ENCODE data around the gene CDC45. TPM values are rescaled to one million over a fixed set of nuclear protein-coding genes. Genes with fewer than 3 reads are reported as not detected.
"Not testable (repeated sequence)": the region's sequence is repeated elsewhere in the genome, so short reads cannot be mapped to it uniquely, and the experiment has no call there.

CDC45 gene
- total RNA-seq, 1 donor from 2014 or later = 2.2 TPM

DNA sequence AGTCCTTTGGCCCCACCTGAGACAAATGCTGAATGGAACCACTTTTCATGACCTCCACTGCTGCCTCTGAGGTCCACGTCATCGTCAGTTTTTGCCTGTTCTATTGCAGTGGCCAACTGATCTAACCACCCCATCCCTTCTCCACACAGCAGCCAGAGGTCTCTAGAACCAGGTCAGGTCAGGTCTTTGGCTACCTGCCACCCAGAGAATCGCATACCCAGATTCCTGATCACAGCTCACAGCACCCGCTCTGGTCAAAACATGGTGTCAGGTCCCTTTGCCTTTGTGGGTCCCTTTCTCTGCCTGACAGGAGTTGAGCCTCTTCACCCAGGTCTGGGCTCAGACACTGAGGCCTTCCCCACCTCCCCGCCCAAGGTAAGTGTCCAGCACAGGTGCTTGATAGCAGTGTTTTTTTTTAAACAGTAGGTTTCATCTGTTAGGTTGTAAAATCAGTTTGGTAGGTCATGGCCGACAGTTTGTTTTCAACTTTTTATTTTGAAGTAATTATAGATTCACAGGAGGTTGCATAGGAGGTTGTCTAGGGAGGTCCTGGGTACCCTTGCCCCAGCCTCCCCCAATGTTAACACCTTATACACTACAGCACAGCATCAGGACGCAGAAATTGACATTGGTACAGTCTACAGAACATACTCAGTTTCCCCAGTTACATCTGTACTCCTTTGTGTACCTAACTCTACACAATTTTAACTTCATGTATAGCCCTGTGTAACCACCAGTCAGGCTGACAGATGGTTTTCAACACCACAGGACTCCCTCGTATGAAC, 39.1 kb upstream of the CDC45 start:
- H3K4me3 Mint-ChIP-seq (ENCODE audit: unreplicated experiment) = no peak overlapping the region
- DNase-seq (ENCODE audit: low spot score) = no peak
- H3K27ac Mint-ChIP-seq (ENCODE audit: unreplicated experiment) = no peak overlapping the region
- H3K9me3 Mint-ChIP-seq (ENCODE audit: low read depth) = no peaks in the 10 kb centered on the region
- peaks cover 11% of the 10 kb centered on the region for H3K4me1 Mint-ChIP-seq (ENCODE audit: low read depth)
- peaks cover 4% of the 10 kb centered on the region for H3K36me3 Mint-ChIP-seq (ENCODE audit: low read depth)
- H3K27me3 Mint-ChIP-seq (ENCODE audit: low read depth) = no peaks in the 10 kb centered on the region
- TF ChIP-seq, protein P1, sequence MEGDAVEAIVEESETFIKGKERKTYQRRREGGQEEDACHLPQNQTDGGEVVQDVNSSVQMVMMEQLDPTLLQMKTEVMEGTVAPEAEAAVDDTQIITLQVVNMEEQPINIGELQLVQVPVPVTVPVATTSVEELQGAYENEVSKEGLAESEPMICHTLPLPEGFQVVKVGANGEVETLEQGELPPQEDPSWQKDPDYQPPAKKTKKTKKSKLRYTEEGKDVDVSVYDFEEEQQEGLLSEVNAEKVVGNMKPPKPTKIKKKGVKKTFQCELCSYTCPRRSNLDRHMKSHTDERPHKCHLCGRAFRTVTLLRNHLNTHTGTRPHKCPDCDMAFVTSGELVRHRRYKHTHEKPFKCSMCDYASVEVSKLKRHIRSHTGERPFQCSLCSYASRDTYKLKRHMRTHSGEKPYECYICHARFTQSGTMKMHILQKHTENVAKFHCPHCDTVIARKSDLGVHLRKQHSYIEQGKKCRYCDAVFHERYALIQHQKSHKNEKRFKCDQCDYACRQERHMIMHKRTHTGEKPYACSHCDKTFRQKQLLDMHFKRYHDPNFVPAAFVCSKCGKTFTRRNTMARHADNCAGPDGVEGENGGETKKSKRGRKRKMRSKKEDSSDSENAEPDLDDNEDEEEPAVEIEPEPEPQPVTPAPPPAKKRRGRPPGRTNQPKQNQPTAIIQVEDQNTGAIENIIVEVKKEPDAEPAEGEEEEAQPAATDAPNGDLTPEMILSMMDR (IDR thresholded peaks at IDR 0.05) = no peak

DNA sequence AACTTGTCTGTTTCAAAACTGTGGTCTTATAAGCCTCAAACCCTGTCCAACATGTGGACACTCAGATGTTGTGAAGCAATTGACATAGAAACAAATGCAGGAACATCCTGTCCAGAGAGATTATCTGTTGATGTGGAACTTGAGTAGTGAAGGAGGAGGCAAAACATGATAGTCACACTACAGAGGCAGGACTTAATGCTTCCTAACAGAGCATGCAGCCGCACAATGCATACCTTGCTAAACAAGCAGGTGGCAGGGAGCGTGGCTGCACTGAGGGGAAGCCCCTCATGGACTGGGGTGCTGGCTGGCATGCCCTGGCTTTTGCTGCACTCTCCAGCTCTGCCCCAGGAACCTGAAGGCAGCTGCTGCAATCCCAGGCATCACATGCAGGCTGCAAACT, 37.6 kb upstream of the CDC45 start:
- no peak overlapping the region for H3K27ac Mint-ChIP-seq (ENCODE audit: unreplicated experiment)
- H3K4me1 Mint-ChIP-seq (ENCODE audit: low read depth) = peaks cover 18% of the 10 kb centered on the region

DNA sequence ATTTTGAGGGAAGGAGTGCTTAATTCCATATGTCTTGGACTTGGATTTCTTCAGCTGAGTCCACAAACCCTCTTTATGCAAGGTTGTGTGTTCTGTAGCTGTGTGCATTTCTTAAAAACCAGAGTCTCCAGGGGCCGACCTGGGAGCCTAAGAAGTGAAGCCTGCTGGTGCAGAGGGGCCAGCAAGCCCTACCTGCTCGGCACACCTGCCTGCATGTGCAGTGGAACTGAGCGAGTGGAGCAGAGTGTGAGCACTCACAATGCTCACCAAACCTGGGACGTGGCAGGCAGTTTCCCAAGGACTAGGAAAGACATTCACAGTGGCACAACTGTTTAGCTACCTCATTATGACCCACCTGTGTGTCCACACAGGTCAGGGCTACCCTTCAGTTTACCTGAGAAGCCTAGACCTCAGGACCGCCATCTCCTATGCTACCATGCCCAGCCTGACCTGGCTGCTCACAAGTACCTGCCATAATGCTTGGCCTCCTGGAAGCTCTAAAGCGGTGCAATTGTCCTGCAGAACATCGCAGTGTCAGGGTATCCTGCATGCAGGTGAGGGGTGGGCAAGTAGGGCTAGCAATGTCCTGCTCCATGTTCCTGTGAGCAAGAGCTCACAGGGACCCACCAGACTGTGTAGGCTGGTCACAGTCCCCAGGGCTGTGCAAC, 36.0 kb upstream of the CDC45 start:
- Mint-ChIP-seq H3K9me3 (ENCODE audit: low read depth) (no peaks in the 10 kb centered on the region), H3K4me3 (ENCODE audit: unreplicated experiment) (no peak overlapping the region), H3K36me3 (ENCODE audit: low read depth) (no peaks in the 10 kb centered on the region), H3K27ac (ENCODE audit: unreplicated experiment) (no peak overlapping the region), H3K27me3 (ENCODE audit: low read depth) (no peaks in the 10 kb centered on the region), H3K4me1 (ENCODE audit: low read depth) (peaks cover 26% of the 10 kb centered on the region)
- TF ChIP-seq, protein P1 (IDR thresholded peaks at IDR 0.05) = no peak
- no peak for DNase-seq (ENCODE audit: low spot score)

More for the DNA sequence above, 37.6 kb upstream of the CDC45 start:
- TF ChIP-seq, protein P1 (IDR thresholded peaks at IDR 0.05) = no peak
- DNase-seq (ENCODE audit: low spot score) = no peak
- no peaks in the 10 kb centered on the region for H3K27me3 Mint-ChIP-seq (ENCODE audit: low read depth)
- H3K4me3 Mint-ChIP-seq (ENCODE audit: unreplicated experiment) = no peak overlapping the region
- H3K9me3 Mint-ChIP-seq (ENCODE audit: low read depth) = no peaks in the 10 kb centered on the region
- H3K36me3 Mint-ChIP-seq (ENCODE audit: low read depth) = peaks cover 4% of the 10 kb centered on the region

DNA sequence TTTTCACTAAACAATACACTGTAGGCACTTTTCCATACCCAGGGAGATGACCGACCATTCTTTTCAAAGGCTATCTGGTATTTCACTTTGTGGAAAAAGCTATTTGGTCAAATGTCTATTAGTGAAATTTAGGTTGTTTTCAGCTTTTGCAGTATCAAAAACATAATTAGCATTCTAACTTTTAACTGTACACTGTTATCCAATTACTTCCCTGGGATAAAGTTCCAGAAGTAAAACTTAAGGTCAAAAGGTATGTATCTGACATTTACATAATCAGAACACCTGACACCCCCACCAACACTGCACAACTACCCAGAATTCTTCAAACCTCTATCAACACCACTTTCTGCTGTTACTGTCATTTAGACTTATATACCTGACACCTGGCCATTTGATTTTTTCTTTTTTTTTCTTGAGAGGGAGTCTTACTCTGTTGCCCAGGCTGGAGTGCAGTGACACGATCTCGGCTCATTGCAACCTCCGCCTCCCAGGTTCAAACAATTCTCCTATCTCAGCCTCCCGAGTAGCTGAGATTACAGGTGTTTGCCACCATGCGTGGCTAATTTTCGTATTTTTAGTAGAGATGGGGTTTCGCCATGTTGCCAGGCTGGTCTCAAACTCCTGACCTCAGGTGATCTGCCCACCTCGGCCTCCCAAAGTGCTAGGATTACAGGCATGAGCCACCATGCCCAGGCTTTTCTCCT, 34.3 kb upstream of the CDC45 start:
- H3K4me3 Mint-ChIP-seq (ENCODE audit: unreplicated experiment); H3K27me3 Mint-ChIP-seq (ENCODE audit: low read depth); H3K9me3 Mint-ChIP-seq (ENCODE audit: low read depth); DNase-seq (ENCODE audit: low spot score); H3K36me3 Mint-ChIP-seq (ENCODE audit: low read depth): not testable (repeated sequence)
- peaks cover 28% of the 10 kb centered on the region for H3K4me1 Mint-ChIP-seq (ENCODE audit: low read depth)
- peak overlapping the region; percentile 41 for H3K27ac Mint-ChIP-seq (ENCODE audit: unreplicated experiment)

DNA sequence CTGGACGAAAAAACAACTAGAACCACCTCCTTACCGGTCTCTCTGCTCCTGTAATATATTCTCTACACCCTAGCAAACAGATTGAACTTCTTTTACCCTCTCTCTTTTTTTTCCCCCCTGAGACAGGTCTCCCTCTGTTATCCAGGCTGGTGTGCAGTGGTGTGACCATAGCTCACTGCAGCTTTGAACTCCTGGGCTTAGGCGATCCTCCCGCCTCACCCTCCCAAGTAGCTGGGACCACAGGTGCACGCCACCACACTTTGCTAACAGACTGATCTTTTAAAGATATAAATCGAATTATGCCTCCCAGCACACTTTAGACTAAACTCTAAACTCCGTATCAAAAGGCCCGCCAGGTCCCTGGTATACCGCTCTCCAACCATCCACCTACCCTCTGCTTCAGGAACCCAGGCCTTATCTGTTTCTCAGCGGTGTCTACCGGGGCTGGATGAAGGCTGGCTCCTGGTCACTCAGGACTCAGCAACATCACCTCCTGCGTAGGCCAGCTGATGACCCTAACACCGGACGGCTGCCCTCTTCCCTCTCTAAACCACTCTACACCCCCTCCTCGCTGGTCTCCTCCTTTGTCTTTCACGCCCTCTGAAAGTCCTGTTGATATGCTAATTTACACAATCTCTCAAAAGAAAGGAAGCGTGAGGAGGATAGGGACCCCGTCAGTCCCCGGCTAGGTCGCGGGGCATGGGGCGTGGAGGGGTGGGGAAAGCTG, 33.0 kb upstream of the CDC45 start:
- DNase-seq (ENCODE audit: low spot score) = no peak
- Mint-ChIP-seq H3K36me3 (ENCODE audit: low read depth) (peaks cover 2% of the 10 kb centered on the region), H3K4me1 (ENCODE audit: low read depth) (peaks cover 28% of the 10 kb centered on the region), H3K4me3 (ENCODE audit: unreplicated experiment) (peak overlapping the region; percentile 91), H3K9me3 (ENCODE audit: low read depth) (no peaks in the 10 kb centered on the region), H3K27me3 (ENCODE audit: low read depth) (no peaks in the 10 kb centered on the region), H3K27ac (ENCODE audit: unreplicated experiment) (peak overlapping the region; percentile 88)
- TF ChIP-seq, protein P1 (IDR thresholded peaks at IDR 0.05) = no peak

All from chondrocyte (in vitro differentiated cells).